ENCODE data around the gene KCNJ14. TPM values are rescaled to one million over a fixed set of nuclear protein-coding genes. Genes with fewer than 3 reads are reported as not detected.

The KCNJ14 gene
- total RNA-seq, 1 donor from 2014 or later = 0.54 TPM

- peak; percentile 24 for TF ChIP-seq CTCF (IDR thresholded peaks at IDR 0.05; ENCODE audit: insufficient read depth, low read length, poor library complexity, severe bottlenecking)
- Histone ChIP-seq H3K27me3 (ENCODE audit: control insufficient read depth, insufficient read depth, low read length) (peaks cover 24% of the 10 kb centered on the region), H3K36me3 (ENCODE audit: control insufficient read depth, insufficient read depth, low read length) (no peaks in the 10 kb centered on the region), H3K4me3 (ENCODE audit: low read depth, low read length) (peak within 1 kb of the TSS; percentile 93)
- peak; percentile 93 for DNase-seq (ENCODE audit: low read depth)
These were observed 9.5 kb upstream of the KCNJ14 start, which contains the start of gene GRWD1 for GRCh38 chr19:48445606-48446481. Gene GRWD1, plus strand, starts transcription at chr19:48445983. Its CDS starts 23 bp downstream, at chr19:48446006.

- peak overlapping the region; percentile 93 for H3K4me3 ChIP-seq (ENCODE audit: low read depth, low read length)
- DNase-seq (ENCODE audit: low read depth) = no peak
- H3K27me3 ChIP-seq (ENCODE audit: control insufficient read depth, insufficient read depth, low read length) = peaks cover 20% of the 10 kb centered on the region
- no peak for TF ChIP-seq CTCF (IDR thresholded peaks at IDR 0.05; ENCODE audit: insufficient read depth, low read length, poor library complexity, severe bottlenecking)
- no peaks in the 10 kb centered on the region for H3K36me3 ChIP-seq (ENCODE audit: control insufficient read depth, insufficient read depth, low read length)
These were observed 8.8 kb upstream of the KCNJ14 start for GRCh38 chr19:48446579-48446978.

- Histone ChIP-seq H3K36me3 (ENCODE audit: control insufficient read depth, insufficient read depth, low read length) (peaks cover 1% of the 10 kb centered on the region), H3K27me3 (ENCODE audit: control insufficient read depth, insufficient read depth, low read length) (peaks cover 8% of the 10 kb centered on the region), H3K4me3 (ENCODE audit: low read depth, low read length) (no peak overlapping the region)
- no peak for DNase-seq (ENCODE audit: low read depth)
- no peak for TF ChIP-seq CTCF (IDR thresholded peaks at IDR 0.05; ENCODE audit: insufficient read depth, low read length, poor library complexity, severe bottlenecking)
These were observed 6.8 kb upstream of the KCNJ14 start for GRCh38 chr19:48448563-48448962.

- no peak for DNase-seq (ENCODE audit: low read depth)
- Histone ChIP-seq H3K4me3 (ENCODE audit: low read depth, low read length) (no peak overlapping the region), H3K27me3 (ENCODE audit: control insufficient read depth, insufficient read depth, low read length) (no peaks in the 10 kb centered on the region), H3K36me3 (ENCODE audit: control insufficient read depth, insufficient read depth, low read length) (peaks cover 1% of the 10 kb centered on the region)
- TF ChIP-seq CTCF (IDR thresholded peaks at IDR 0.05; ENCODE audit: insufficient read depth, low read length, poor library complexity, severe bottlenecking) = no peak
These were observed 4.9 kb upstream of the KCNJ14 start for GRCh38 chr19:48450441-48450840.

- peaks cover 3% of the 10 kb centered on the region for H3K36me3 ChIP-seq (ENCODE audit: control insufficient read depth, insufficient read depth, low read length)
- no peak overlapping the region for H3K4me3 ChIP-seq (ENCODE audit: low read depth, low read length)
- no peak for TF ChIP-seq CTCF (IDR thresholded peaks at IDR 0.05; ENCODE audit: insufficient read depth, low read length, poor library complexity, severe bottlenecking)
- H3K27me3 ChIP-seq (ENCODE audit: control insufficient read depth, insufficient read depth, low read length) = no peaks in the 10 kb centered on the region
- no peak for DNase-seq (ENCODE audit: low read depth)
These were observed 4.5 kb upstream of the KCNJ14 start for GRCh38 chr19:48450863-48451262.
